ENCODE data around the gene CD52.

Gene CD52

DNA sequence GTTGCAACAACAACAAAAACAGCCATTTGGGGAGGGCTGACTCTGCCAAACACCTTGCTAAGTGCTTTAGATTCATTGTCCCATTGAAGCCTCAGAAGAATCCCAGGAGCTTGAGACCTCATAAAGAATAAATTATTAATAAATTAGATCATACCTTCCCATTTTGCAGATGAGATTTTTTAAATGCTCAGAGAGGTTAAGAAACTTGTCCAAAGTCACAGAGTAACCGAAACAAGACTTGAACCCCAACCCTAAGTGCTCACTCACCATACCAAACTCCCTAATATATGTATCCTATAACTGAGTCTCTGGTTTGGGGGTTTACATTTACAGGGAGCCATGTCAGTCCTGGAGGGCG lies 32.6 kb downstream of the CD52 start:
- in situ Hi-C loops (cut with MboI; ENCODE audit: low sequenced_read_pairs, unreplicated experiment), result no loop called here
- no peak for DNase-seq (ENCODE audit: low spot score)
- TF ChIP-seq, protein P1, sequence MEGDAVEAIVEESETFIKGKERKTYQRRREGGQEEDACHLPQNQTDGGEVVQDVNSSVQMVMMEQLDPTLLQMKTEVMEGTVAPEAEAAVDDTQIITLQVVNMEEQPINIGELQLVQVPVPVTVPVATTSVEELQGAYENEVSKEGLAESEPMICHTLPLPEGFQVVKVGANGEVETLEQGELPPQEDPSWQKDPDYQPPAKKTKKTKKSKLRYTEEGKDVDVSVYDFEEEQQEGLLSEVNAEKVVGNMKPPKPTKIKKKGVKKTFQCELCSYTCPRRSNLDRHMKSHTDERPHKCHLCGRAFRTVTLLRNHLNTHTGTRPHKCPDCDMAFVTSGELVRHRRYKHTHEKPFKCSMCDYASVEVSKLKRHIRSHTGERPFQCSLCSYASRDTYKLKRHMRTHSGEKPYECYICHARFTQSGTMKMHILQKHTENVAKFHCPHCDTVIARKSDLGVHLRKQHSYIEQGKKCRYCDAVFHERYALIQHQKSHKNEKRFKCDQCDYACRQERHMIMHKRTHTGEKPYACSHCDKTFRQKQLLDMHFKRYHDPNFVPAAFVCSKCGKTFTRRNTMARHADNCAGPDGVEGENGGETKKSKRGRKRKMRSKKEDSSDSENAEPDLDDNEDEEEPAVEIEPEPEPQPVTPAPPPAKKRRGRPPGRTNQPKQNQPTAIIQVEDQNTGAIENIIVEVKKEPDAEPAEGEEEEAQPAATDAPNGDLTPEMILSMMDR (IDR thresholded peaks at IDR 0.05; ENCODE audit: borderline replicate concordance, control extremely low read depth, extremely low read depth, insufficient read depth, missing control alignments), result no peak

GRCh38 chr1:26350701-26351589 lies 33.2 kb downstream of the CD52 start:
- in situ Hi-C loops (cut with MboI; ENCODE audit: low sequenced_read_pairs, unreplicated experiment), result no loop called here
- DNase-seq (ENCODE audit: low spot score), result no peak
- TF ChIP-seq, protein P1 (IDR thresholded peaks at IDR 0.05; ENCODE audit: borderline replicate concordance, control extremely low read depth, extremely low read depth, insufficient read depth, missing control alignments), result no peak

DNA sequence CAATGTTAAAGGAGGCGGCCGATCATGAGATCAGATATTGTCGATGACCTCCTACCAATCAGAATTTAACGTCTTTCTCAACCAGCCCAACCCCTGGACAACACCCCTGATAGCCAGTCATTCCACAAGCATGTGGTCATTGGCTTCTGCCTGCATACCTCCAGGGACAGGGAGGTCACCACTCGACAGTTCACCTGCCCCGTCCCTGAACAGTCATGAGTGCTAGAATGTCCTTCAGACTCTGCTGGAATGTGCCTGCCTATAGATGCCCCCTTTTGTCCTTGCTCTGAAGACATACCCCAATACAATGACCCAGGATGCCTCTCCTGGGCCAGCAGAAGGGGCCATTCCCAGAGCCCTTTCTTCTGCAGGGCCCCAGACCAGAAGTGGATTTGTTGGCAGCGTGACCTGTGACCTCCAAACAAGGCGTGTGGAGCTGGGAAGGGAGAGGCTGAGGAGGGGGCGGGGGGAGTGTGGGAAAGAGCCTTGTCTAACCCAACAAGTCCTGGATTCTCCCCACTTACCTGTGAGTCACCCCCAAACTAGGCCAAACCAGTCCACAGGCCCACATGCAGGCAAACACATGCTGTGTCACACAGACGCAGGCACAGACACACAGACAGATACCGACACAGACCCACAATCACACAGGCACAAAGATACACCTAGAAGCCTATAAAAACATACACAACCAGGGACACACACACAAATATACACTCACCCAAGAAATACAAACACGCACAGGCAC lies 34.0 kb downstream of the CD52 start:
- in situ Hi-C loops (cut with MboI; ENCODE audit: low sequenced_read_pairs, unreplicated experiment), result no loop called here
- DNase-seq (ENCODE audit: low spot score), result no peak
- TF ChIP-seq, protein P1 (IDR thresholded peaks at IDR 0.05; ENCODE audit: borderline replicate concordance, control extremely low read depth, extremely low read depth, insufficient read depth, missing control alignments), result no peak

DNA sequence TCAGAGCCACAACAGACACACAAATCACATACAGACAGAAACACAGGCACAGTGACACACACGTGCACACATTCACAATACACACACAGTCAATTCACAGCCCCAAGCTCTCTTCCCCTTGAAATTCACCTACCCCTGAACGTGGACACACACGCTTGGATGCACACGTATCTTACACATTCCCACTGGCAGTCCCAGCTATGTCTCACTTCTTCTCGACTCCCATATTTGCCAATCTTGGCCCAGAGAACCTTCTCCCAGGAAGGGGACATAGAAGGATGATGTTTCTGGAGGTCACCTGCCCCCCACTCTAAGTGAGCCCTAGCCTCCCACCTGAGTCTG lies 34.6 kb downstream of the CD52 start:
- TF ChIP-seq, protein P1 (IDR thresholded peaks at IDR 0.05; ENCODE audit: borderline replicate concordance, control extremely low read depth, extremely low read depth, insufficient read depth, missing control alignments), result no peak
- in situ Hi-C loops (cut with MboI; ENCODE audit: low sequenced_read_pairs, unreplicated experiment), result no loop called here
- DNase-seq (ENCODE audit: low spot score), result no peak

DNA sequence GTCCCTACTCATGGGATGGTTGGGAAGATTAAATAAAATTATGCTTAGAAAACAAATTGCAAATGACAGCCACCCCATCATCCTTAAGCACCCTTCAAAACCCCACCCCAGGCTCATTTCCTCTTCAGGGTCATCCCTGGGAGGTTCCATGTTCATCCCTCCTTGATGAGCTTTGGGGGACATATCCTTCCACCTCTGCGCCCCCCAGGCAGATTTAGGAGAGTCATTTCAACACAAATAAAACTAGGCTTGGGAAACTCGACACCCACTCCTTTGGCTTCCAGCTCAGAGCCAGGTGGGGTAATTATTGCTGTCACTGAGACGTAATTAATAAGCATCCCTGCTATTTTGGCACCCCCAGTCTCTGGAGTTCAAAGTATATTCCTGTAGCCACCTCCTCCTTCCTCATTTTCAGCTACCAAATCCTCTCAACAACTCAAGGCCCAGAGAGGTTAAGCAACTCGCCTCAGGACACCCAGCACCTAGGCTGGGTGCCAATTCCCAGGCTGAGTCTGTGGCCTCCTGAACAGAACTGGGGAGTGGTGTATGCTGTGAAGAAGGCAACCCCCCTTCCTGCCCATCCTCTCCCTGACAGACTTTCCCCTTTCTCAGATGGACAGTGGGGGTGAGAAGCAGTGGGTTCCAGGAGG lies 35.6 kb downstream of the CD52 start:
- DNase-seq (ENCODE audit: low spot score), result no peak
- in situ Hi-C loops (cut with MboI; ENCODE audit: low sequenced_read_pairs, unreplicated experiment), result no loop called here
- TF ChIP-seq, protein P1 (IDR thresholded peaks at IDR 0.05; ENCODE audit: borderline replicate concordance, control extremely low read depth, extremely low read depth, insufficient read depth, missing control alignments), result no peak

GRCh38 chr1:26353976-26354820 lies 36.4 kb downstream of the CD52 start, which contains the start of gene CRYBG2:
TSS of gene CRYBG2 (minus strand) at chr1:26354130. CDS start at chr1:26346657, 7,473 bp downstream.
- DNase-seq (ENCODE audit: low spot score), result no peak
- TF ChIP-seq, protein P1 (IDR thresholded peaks at IDR 0.05; ENCODE audit: borderline replicate concordance, control extremely low read depth, extremely low read depth, insufficient read depth, missing control alignments), result no peak
- in situ Hi-C loops (cut with MboI; ENCODE audit: low sequenced_read_pairs, unreplicated experiment), result no loop called here
